HEK293 (cell line): ENCODE results near the gene PDSS2.

Source experiments
- HOXD13 ChIP-seq: sonication (generic); formaldehyde crosslinking; IDR thresholded peaks from 2 replicates; pipeline ENCODE4 v1.8.0; 2022; ENCODE audit warnings: missing genetic modification reagents, borderline replicate concordance
- KLF1 ChIP-seq: fragments of 450-650 bp; formaldehyde crosslinking; IDR thresholded peaks from 2 replicates; pipeline ENCODE4 v1.5.1; 2016; ENCODE audit warnings: missing biosample characterization, missing genetic modification characterization
- MZF1 ChIP-seq: fragments of 450-650 bp; formaldehyde crosslinking; IDR thresholded peaks from 2 replicates; pipeline ENCODE4 v1.5.1; 2017; ENCODE audit warnings: missing biosample characterization, missing genetic modification characterization, borderline replicate concordance
- OSR2 ChIP-seq: fragments of 450-650 bp; formaldehyde crosslinking; IDR thresholded peaks from 2 replicates; pipeline ENCODE4 v1.5.1; 2016; ENCODE audit warnings: missing biosample characterization, missing genetic modification characterization
- PRDM1 ChIP-seq: fragments of 450-650 bp; formaldehyde crosslinking; IDR thresholded peaks from 2 replicates; pipeline ENCODE4; 2016; ENCODE audit warnings: missing biosample characterization, missing genetic modification characterization
- SCRT2 ChIP-seq: fragments of 450-650 bp; formaldehyde crosslinking; IDR thresholded peaks from 2 replicates; pipeline ENCODE4 v1.5.1; 2016; ENCODE audit warnings: missing biosample characterization, missing genetic modification characterization
- SETDB1 ChIP-seq: IDR thresholded peaks from one replicate; pipeline ENCODE4 v1.6.1; 2017; ENCODE audit warnings: mild to moderate bottlenecking, low read length, moderate library complexity, mixed read lengths; ENCODE audit not compliant: insufficient read length
- SP2 ChIP-seq: fragments of 450-650 bp; formaldehyde crosslinking; IDR thresholded peaks from 2 replicates; pipeline ENCODE4 v1.5.1; 2016; ENCODE audit warnings: missing biosample characterization, missing genetic modification characterization
- SP3 ChIP-seq: fragments of 450-650 bp; formaldehyde crosslinking; IDR thresholded peaks from 2 replicates; pipeline ENCODE4 v1.5.1; 2016; ENCODE audit warnings: missing biosample characterization, missing genetic modification characterization
- ZFP3 ChIP-seq: fragments of 450-650 bp; formaldehyde crosslinking; IDR thresholded peaks from 2 replicates; pipeline ENCODE4 v1.5.1; 2016; ENCODE audit warnings: low read depth, missing biosample characterization, missing genetic modification characterization
- ZNF114 ChIP-seq: fragments of 450-650 bp; formaldehyde crosslinking; IDR thresholded peaks from 2 replicates; pipeline ENCODE4 v1.5.0; 2017; ENCODE audit warnings: missing biosample characterization, missing genetic modification characterization
- ZNF214 ChIP-seq: fragments of 450-650 bp; formaldehyde crosslinking; IDR thresholded peaks from 2 replicates; pipeline ENCODE4 v1.5.1; 2017; ENCODE audit warnings: missing biosample characterization, mild to moderate bottlenecking, missing genetic modification characterization, borderline replicate concordance
- ZNF324 ChIP-seq: fragments of 450-650 bp; formaldehyde crosslinking; IDR thresholded peaks from 2 replicates; pipeline ENCODE4 v1.5.1; 2016; ENCODE audit warnings: missing biosample characterization, missing genetic modification characterization
- ZNF341 ChIP-seq: fragments of 450-650 bp; formaldehyde crosslinking; IDR thresholded peaks from 2 replicates; pipeline ENCODE4; 2016; ENCODE audit warnings: low read depth, missing biosample characterization, missing genetic modification characterization
- ZNF416 ChIP-seq: fragments of 450-650 bp; formaldehyde crosslinking; IDR thresholded peaks from 2 replicates; pipeline ENCODE4 v1.5.1; 2016; ENCODE audit warnings: missing biosample characterization, missing genetic modification characterization
- ZNF423 ChIP-seq: fragments of 450-650 bp; formaldehyde crosslinking; IDR thresholded peaks from 2 replicates; pipeline ENCODE4 v1.5.1; 2016; ENCODE audit warnings: missing biosample characterization, missing genetic modification characterization
- ZNF433 ChIP-seq: fragments of 450-650 bp; formaldehyde crosslinking; IDR thresholded peaks from 2 replicates; pipeline ENCODE4 v1.5.1; 2016; ENCODE audit warnings: missing biosample characterization, missing genetic modification characterization, low read depth
- ZNF473 ChIP-seq: fragments of 450-650 bp; formaldehyde crosslinking; IDR thresholded peaks from 2 replicates; pipeline ENCODE4 v1.5.1; 2017; ENCODE audit warnings: missing biosample characterization, missing genetic modification characterization
- ZNF48 ChIP-seq: fragments of 450-650 bp; formaldehyde crosslinking; IDR thresholded peaks from 2 replicates; pipeline ENCODE4 v1.5.1; 2016; ENCODE audit warnings: missing biosample characterization, missing genetic modification characterization
- ZNF510 ChIP-seq: fragments of 450-650 bp; formaldehyde crosslinking; IDR thresholded peaks from 2 replicates; pipeline ENCODE4 v1.5.1; 2018; ENCODE audit warnings: mild to moderate bottlenecking, missing genetic modification characterization, missing biosample characterization; ENCODE audit not compliant: insufficient replicate concordance
- ZNF530 ChIP-seq: fragments of 450-650 bp; formaldehyde crosslinking; IDR thresholded peaks from 2 replicates; pipeline ENCODE4 v1.5.1; 2016; ENCODE audit warnings: low read depth, missing biosample characterization, missing genetic modification characterization
- ZNF610 ChIP-seq: fragments of 450-650 bp; formaldehyde crosslinking; IDR thresholded peaks from 2 replicates; pipeline ENCODE4 v1.5.1; 2016; ENCODE audit warnings: missing biosample characterization, missing genetic modification characterization, borderline replicate concordance
- ZNF621 ChIP-seq: fragments of 450-650 bp; formaldehyde crosslinking; IDR thresholded peaks from 2 replicates; pipeline ENCODE4 v1.5.1; 2017; ENCODE audit warnings: missing biosample characterization, missing genetic modification characterization
- ZNF664 ChIP-seq: fragments of 450-650 bp; formaldehyde crosslinking; IDR thresholded peaks from 2 replicates; pipeline ENCODE4 v1.5.1; 2016; ENCODE audit warnings: missing biosample characterization, missing genetic modification characterization
- ZNF677 ChIP-seq: fragments of 450-650 bp; IDR thresholded peaks from 2 replicates; pipeline ENCODE4 v1.5.0; 2018; ENCODE audit warnings: missing biosample characterization, mild to moderate bottlenecking, missing genetic modification characterization, moderate library complexity
- ZNF76 ChIP-seq: fragments of 450-650 bp; formaldehyde crosslinking; IDR thresholded peaks from 2 replicates; pipeline ENCODE4; 2016; ENCODE audit warnings: low read depth, missing biosample characterization, missing genetic modification characterization, borderline replicate concordance
- ZNF777 ChIP-seq: fragments of 450-650 bp; formaldehyde crosslinking; IDR thresholded peaks from 2 replicates; pipeline ENCODE4 v1.5.1; 2017; ENCODE audit warnings: missing biosample characterization, missing genetic modification characterization, borderline replicate concordance
- ZNF837 ChIP-seq: fragments of 450-650 bp; formaldehyde crosslinking; IDR thresholded peaks from 2 replicates; pipeline ENCODE4 v1.5.1; 2016; ENCODE audit warnings: missing biosample characterization, missing genetic modification characterization
- ZSCAN23 ChIP-seq: fragments of 450-650 bp; formaldehyde crosslinking; IDR thresholded peaks from 2 replicates; pipeline ENCODE4 v1.5.1; 2016; ENCODE audit warnings: missing biosample characterization, missing genetic modification characterization
- TF ChIP-seq, protein P1 (sequence below): fragments of 450-650 bp; formaldehyde crosslinking; IDR thresholded peaks from 2 replicates; pipeline ENCODE4 v1.5.1; 2016; ENCODE audit warnings: missing biosample characterization, missing genetic modification characterization
- TF ChIP-seq, protein P2 (sequence below): fragments of 450-650 bp; formaldehyde crosslinking; IDR thresholded peaks from 2 replicates; pipeline ENCODE4 v1.5.1; 2016; ENCODE audit warnings: missing biosample characterization, missing genetic modification characterization
- TF ChIP-seq, protein P3 (sequence below): fragments of 450-650 bp; formaldehyde crosslinking; IDR thresholded peaks from 2 replicates; pipeline ENCODE4 v1.5.1; 2016; ENCODE audit warnings: missing biosample characterization, missing genetic modification characterization
- TF ChIP-seq, protein P4 (sequence below): fragments of 450-650 bp; formaldehyde crosslinking; IDR thresholded peaks from 2 replicates; pipeline ENCODE4 v1.5.1; 2016; ENCODE audit warnings: missing biosample characterization, missing genetic modification characterization

The PDSS2 gene

DNA sequence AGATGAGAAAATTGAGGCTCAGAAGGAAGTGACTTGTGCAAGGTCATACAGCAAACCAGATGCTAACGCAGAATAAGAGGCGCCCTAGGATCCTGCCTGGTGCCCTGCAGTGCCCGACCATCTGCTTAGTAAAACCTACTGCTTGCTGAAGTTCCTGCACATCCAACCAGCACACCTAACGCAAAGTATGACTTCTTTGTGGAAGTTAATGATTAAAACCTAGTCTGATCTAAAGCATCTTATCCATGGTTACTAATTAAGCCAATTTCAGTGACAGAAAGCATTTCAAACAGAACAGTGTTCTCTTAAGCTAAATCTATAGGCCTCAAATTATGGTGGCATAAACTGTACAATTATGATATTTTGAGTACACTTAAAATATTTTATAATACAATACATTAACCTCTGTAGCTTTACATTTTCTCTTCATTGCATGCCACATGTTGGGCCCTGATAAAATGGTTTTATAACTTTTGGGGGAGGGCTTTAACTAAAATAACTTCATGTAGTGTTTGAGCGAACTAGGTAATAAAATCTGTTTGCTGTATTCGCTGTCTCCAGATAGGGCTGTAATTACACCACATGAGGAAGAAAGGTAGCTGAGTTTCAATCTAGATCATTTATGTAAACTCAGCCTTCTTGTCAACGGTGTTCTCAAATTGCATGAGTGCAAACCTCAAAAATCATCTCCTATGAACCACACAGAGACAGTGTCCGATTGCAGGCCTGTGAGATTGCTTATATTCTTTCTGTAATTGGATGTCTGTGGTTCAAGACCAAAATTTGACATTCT is 306.5 kb downstream of the PDSS2 start (continued):
- TF ChIP-seq, protein P1, sequence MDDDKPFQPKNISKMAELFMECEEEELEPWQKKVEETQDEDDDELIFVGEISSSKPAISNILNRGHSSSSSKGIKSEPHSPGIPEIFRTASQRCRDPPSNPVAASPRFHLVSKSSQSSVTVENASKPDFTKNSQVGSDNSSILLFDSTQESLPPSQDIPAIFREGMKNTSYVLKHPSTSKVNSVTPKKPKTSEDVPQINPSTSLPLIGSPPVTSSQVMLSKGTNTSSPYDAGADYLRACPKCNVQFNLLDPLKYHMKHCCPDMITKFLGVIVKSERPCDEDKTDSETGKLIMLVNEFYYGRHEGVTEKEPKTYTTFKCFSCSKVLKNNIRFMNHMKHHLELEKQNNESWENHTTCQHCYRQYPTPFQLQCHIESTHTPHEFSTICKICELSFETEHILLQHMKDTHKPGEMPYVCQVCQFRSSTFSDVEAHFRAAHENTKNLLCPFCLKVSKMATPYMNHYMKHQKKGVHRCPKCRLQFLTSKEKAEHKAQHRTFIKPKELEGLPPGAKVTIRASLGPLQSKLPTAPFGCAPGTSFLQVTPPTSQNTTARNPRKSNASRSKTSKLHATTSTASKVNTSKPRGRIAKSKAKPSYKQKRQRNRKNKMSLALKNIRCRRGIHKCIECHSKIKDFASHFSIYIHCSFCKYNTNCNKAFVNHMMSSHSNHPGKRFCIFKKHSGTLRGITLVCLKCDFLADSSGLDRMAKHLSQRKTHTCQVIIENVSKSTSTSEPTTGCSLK (tag by site-specific recombination): no peak
- TF ChIP-seq SP2 (tag by site-specific recombination): no peak
- no peak for TF ChIP-seq ZFP3
- no peak for TF ChIP-seq ZNF324 (tag by site-specific recombination)
- no peak for TF ChIP-seq MZF1 (tag by site-specific recombination)
- TF ChIP-seq ZNF530: no peak
- no peak for TF ChIP-seq ZNF777 (tag by site-specific recombination)
- TF ChIP-seq ZNF510 (tag by site-specific recombination): no peak
- no peak for TF ChIP-seq PRDM1 (tag by site-specific recombination)
- TF ChIP-seq ZNF621: no peak
- TF ChIP-seq HOXD13: no peak
- no peak for TF ChIP-seq ZNF114
- TF ChIP-seq ZNF664: no peak
- peak; percentile 93 for TF ChIP-seq OSR2 (tag by site-specific recombination)
- TF ChIP-seq ZNF433 (tag by site-specific recombination): no peak
- TF ChIP-seq, protein P2, sequence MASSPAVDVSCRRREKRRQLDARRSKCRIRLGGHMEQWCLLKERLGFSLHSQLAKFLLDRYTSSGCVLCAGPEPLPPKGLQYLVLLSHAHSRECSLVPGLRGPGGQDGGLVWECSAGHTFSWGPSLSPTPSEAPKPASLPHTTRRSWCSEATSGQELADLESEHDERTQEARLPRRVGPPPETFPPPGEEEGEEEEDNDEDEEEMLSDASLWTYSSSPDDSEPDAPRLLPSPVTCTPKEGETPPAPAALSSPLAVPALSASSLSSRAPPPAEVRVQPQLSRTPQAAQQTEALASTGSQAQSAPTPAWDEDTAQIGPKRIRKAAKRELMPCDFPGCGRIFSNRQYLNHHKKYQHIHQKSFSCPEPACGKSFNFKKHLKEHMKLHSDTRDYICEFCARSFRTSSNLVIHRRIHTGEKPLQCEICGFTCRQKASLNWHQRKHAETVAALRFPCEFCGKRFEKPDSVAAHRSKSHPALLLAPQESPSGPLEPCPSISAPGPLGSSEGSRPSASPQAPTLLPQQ (tag by site-specific recombination): no peak
- no peak for TF ChIP-seq ZNF416 (tag by site-specific recombination)
- no peak for TF ChIP-seq ZNF423
- TF ChIP-seq SETDB1: no peak
- no peak for TF ChIP-seq KLF1
- no peak for TF ChIP-seq SCRT2 (tag by site-specific recombination)
- no peak for TF ChIP-seq ZNF214 (tag by site-specific recombination)
- no peak for TF ChIP-seq ZNF677 (tag by site-specific recombination)
- no peak for TF ChIP-seq ZNF341 (tag by site-specific recombination)
- no peak for TF ChIP-seq ZSCAN23
- TF ChIP-seq, protein P3, sequence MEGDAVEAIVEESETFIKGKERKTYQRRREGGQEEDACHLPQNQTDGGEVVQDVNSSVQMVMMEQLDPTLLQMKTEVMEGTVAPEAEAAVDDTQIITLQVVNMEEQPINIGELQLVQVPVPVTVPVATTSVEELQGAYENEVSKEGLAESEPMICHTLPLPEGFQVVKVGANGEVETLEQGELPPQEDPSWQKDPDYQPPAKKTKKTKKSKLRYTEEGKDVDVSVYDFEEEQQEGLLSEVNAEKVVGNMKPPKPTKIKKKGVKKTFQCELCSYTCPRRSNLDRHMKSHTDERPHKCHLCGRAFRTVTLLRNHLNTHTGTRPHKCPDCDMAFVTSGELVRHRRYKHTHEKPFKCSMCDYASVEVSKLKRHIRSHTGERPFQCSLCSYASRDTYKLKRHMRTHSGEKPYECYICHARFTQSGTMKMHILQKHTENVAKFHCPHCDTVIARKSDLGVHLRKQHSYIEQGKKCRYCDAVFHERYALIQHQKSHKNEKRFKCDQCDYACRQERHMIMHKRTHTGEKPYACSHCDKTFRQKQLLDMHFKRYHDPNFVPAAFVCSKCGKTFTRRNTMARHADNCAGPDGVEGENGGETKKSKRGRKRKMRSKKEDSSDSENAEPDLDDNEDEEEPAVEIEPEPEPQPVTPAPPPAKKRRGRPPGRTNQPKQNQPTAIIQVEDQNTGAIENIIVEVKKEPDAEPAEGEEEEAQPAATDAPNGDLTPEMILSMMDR (tag by site-specific recombination): no peak
- no peak for TF ChIP-seq ZNF76 (tag by site-specific recombination)
- TF ChIP-seq ZNF473 (tag by site-specific recombination): no peak
- no peak for TF ChIP-seq SP3 (tag by site-specific recombination)
- TF ChIP-seq, protein P4, sequence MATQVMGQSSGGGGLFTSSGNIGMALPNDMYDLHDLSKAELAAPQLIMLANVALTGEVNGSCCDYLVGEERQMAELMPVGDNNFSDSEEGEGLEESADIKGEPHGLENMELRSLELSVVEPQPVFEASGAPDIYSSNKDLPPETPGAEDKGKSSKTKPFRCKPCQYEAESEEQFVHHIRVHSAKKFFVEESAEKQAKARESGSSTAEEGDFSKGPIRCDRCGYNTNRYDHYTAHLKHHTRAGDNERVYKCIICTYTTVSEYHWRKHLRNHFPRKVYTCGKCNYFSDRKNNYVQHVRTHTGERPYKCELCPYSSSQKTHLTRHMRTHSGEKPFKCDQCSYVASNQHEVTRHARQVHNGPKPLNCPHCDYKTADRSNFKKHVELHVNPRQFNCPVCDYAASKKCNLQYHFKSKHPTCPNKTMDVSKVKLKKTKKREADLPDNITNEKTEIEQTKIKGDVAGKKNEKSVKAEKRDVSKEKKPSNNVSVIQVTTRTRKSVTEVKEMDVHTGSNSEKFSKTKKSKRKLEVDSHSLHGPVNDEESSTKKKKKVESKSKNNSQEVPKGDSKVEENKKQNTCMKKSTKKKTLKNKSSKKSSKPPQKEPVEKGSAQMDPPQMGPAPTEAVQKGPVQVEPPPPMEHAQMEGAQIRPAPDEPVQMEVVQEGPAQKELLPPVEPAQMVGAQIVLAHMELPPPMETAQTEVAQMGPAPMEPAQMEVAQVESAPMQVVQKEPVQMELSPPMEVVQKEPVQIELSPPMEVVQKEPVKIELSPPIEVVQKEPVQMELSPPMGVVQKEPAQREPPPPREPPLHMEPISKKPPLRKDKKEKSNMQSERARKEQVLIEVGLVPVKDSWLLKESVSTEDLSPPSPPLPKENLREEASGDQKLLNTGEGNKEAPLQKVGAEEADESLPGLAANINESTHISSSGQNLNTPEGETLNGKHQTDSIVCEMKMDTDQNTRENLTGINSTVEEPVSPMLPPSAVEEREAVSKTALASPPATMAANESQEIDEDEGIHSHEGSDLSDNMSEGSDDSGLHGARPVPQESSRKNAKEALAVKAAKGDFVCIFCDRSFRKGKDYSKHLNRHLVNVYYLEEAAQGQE: no peak
- TF ChIP-seq ZNF48 (tag by site-specific recombination): no peak
- no peak for TF ChIP-seq ZNF610 (tag by site-specific recombination)
- TF ChIP-seq ZNF837 (tag by site-specific recombination): no peak
